NCI-H524 (cell line): Measurements from ENCODE around the gene PRKAA1.

Source experiments
- DNase-seq, 2 experiments: peaks; one replicate each; lab custom pipeline; 2025; lab: John Stamatoyannopoulos, UW

The PRKAA1 gene

GRCh38 chr5:40798012-40798800, at the start of gene PRKAA1:
TSS of gene PRKAA1 (minus strand) at chr5:40798374. CDS start at chr5:40798189, 185 bp downstream.
- peak; percentile 88 to 90 for DNase-seq

- no peak for DNase-seq
Observed at GRCh38 chr5:40847525-40847924, 49.4 kb upstream of the PRKAA1 start.

- DNase-seq, result no peak
Observed at GRCh38 chr5:40846371-40846770, 48.2 kb upstream of the PRKAA1 start.

GRCh38 chr5:40844565-40844964, 46.4 kb upstream of the PRKAA1 start:
- no peak for DNase-seq

- no peak for DNase-seq
Observed at GRCh38 chr5:40842351-40842750, 44.2 kb upstream of the PRKAA1 start.

- DNase-seq, result no peak
Observed at GRCh38 chr5:40841068-40841805, 43.1 kb upstream of the PRKAA1 start, which contains the start of gene CARD6. TSS of gene CARD6 (plus strand) at chr5:40841367. CDS start at chr5:40841383, 16 bp downstream.

- DNase-seq, result no peak
Observed at GRCh38 chr5:40838086-40838485, 39.9 kb upstream of the PRKAA1 start.

- DNase-seq, result peak; percentile 94 to 99
Observed at GRCh38 chr5:40834849-40835787, 36.9 kb upstream of the PRKAA1 start, which contains the start of gene RPL37. TSS of gene RPL37 (minus strand) at chr5:40835222. CDS start at chr5:40835185, 37 bp downstream.

GRCh38 chr5:40834391-40834848, 36.2 kb upstream of the PRKAA1 start:
- DNase-seq, result peak in 1 of 2 experiments; percentile 49

GRCh38 chr5:40833712-40834229, 35.6 kb upstream of the PRKAA1 start:
- DNase-seq, result no peak

- no peak for DNase-seq
Observed at GRCh38 chr5:40832345-40832744, 34.2 kb upstream of the PRKAA1 start.

GRCh38 chr5:40831346-40832210, 33.4 kb upstream of the PRKAA1 start:
- no peak for DNase-seq

- DNase-seq, result no peak
Observed at GRCh38 chr5:40829748-40830533, 31.8 kb upstream of the PRKAA1 start.

GRCh38 chr5:40828690-40829661, 30.8 kb upstream of the PRKAA1 start:
- DNase-seq, result no peak

- DNase-seq, result no peak
Observed at GRCh38 chr5:40828021-40828631, 30.0 kb upstream of the PRKAA1 start.

- no peak for DNase-seq
Observed at GRCh38 chr5:40827188-40827977, 29.2 kb upstream of the PRKAA1 start.

- DNase-seq, result no peak
Observed at GRCh38 chr5:40826489-40827187, 28.5 kb upstream of the PRKAA1 start.
